HepG2 (cell line): ENCODE results near the gene SLC22A9. TPM values are rescaled to one million over a fixed set of nuclear protein-coding genes. Genes with fewer than 3 reads are reported as not detected.
"Not testable (repeated sequence)": the region's sequence is repeated elsewhere in the genome, so short reads cannot be mapped to it uniquely, and the experiment has no call there.

ENCODE experiments used
- ATAC-seq: fragments of 200-7000 bp; cut with Tn5 transposase; 3 replicates; pipeline ENCODE4 v1.9.1; 2020; ENCODE audit warnings: mild to moderate bottlenecking, moderate library complexity
- BruUV-seq: library from RNA; stranded (reverse); fragments of 400-500 nt; replicated peaks from 2 replicates; lab custom pipeline; 2021; lab: Mats Ljungman, UMichigan
- CTCF ChIA-PET: fragments of 300-600 bp; formaldehyde crosslinking; extraction: SDS; loops from one replicate; lab custom pipeline; 2021; ENCODE audit warnings: low total read pairs, inconsistent platforms, low intra/inter-chr PET ratio; lab: Yijun Ruan, JAX
- POLR2A ChIA-PET: fragments of 350-600 bp; sonication (Branson Sonifier 250); formaldehyde crosslinking; loops from one replicate; lab custom pipeline; 2020; ENCODE audit warnings: antibody characterized with exemption, inconsistent platforms; lab: Yijun Ruan, JAX
- DNase-seq: peaks from one replicate; pipeline ENCODE4 v3.0.0-alpha.2; 2015; ENCODE audit warnings: low spot score
- FAIRE-seq: peaks from 3 replicates; lab custom pipeline; 2011; peaks lifted over from hg19 to GRCh38; lab: Jason Lieb, UNC
- H2AFZ ChIP-seq: one replicate; pipeline ENCODE4 v1.6.1; 2011; ENCODE audit warnings: low read length, inconsistent platforms
- H3K27ac ChIP-seq: fragments of 300-600 bp; 3 replicates; pipeline ENCODE4 v1.8.0; 2011; ENCODE audit warnings: mixed run types, mild to moderate bottlenecking, mixed read lengths, low read length, inconsistent platforms; ENCODE audit not compliant: insufficient read depth; ENCODE audit errors: extremely low read length
- H3K27me3 ChIP-seq, 2 experiments: fragments of 200-600 bp in 1 of 2; 2 replicates in 1 of 2; 3 replicates in 1 of 2; pipeline versions ENCODE4 v1.6.0 to v1.8.0; 2011; ENCODE audit warnings: low read length in 2 of 2, mild to moderate bottlenecking in 2 of 2, moderate library complexity in 2 of 2, inconsistent platforms in 1 of 2; ENCODE audit not compliant: insufficient read depth in 2 of 2, control insufficient read depth in 1 of 2
- H3K36me3 ChIP-seq, 2 experiments: fragments of 200-600 bp in 1 of 2; replicated peaks in 1 of 2; 2 replicates in 1 of 2; 3 replicates in 1 of 2; pipeline versions ENCODE4 v1.5.1 to v1.8.0; 2011; ENCODE audit warnings: low read length in 2 of 2, inconsistent platforms in 1 of 2; ENCODE audit not compliant: insufficient read depth in 2 of 2, control insufficient read depth in 1 of 2
- H3K4me1 ChIP-seq: 2 replicates; pipeline ENCODE4 v1.5.1; 2012; ENCODE audit warnings: low read length, inconsistent platforms; ENCODE audit not compliant: insufficient read depth
- H3K4me2 ChIP-seq: 2 replicates; pipeline ENCODE4 v1.6.0; 2011; ENCODE audit warnings: low read depth, low read length, inconsistent platforms
- H3K4me3 ChIP-seq, 3 experiments: fragments of 200-600 bp in 1 of 3; sonication (generic), shearing (Covaris generic) in 1 of 3; replicated peaks in 1 of 3; 2 replicates each; pipeline ENCODE4 v1.5.1; 2011 to 2016; ENCODE audit warnings: low read length in 3 of 3, inconsistent platforms in 2 of 3, low read depth in 2 of 3, mild to moderate bottlenecking in 2 of 3, control low read depth in 1 of 3, mixed read lengths in 1 of 3; ENCODE audit not compliant: insufficient read depth in 1 of 3
- H3K79me2 ChIP-seq: one replicate; pipeline ENCODE4 v1.6.1; 2011; ENCODE audit warnings: low read length, inconsistent platforms; ENCODE audit not compliant: insufficient read depth
- H3K9ac ChIP-seq: 2 replicates; pipeline ENCODE4 v1.6.0; 2011; ENCODE audit warnings: mild to moderate bottlenecking, low read depth, low read length, inconsistent platforms; ENCODE audit not compliant: insufficient read depth
- H3K9me3 ChIP-seq: 2 replicates; pipeline ENCODE4 v1.5.1; 2012; ENCODE audit warnings: mild to moderate bottlenecking, low read length
- H4K20me1 ChIP-seq: 2 replicates; pipeline ENCODE4 v1.6.0; 2011; ENCODE audit warnings: inconsistent platforms, mild to moderate bottlenecking, low read length, moderate library complexity; ENCODE audit not compliant: insufficient read depth
- ZNF10 ChIP-seq: sonication (generic); formaldehyde crosslinking; IDR thresholded peaks from 2 replicates; pipeline ENCODE4 v1.4.0; 2020; ENCODE audit warnings: mild to moderate bottlenecking, low read depth, missing genetic modification reagents, borderline replicate concordance
- ZSCAN31 ChIP-seq: sonication (generic); formaldehyde crosslinking; IDR thresholded peaks from 2 replicates; pipeline ENCODE4 v1.5.0; 2020; ENCODE audit warnings: low read depth, mild to moderate bottlenecking, missing genetic modification reagents
- WGBS: methylation state at CpG from one replicate; pipeline ENCODE4 v1.1.6; 2017; ENCODE audit warnings: low lambda C conversion rate; 5-methylcytosine and 5-hydroxymethylcytosine counted together
- in situ Hi-C: cut with HindIII; loops from 2 replicates; pipeline ENCODE4 v1.10.0; 2017; ENCODE audit warnings: low pct_unique_long_range_greater_than_20kb; ENCODE audit not compliant: extremely low pct_ligation_motif_present
- intact Hi-C: fragments of 100-400 bp; cut with micrococcal nuclease; formaldehyde crosslinking; loops from one replicate; pipeline ENCODE4 v1.10.0; 2022; ENCODE audit not compliant: unreplicated experiment
- polyA plus RNA-seq, 8 experiments: library from polyadenylated mRNA; depleted of rRNA in 3 of 8; stranded (reverse) in 7 of 8; unstranded in 1 of 8; fragments of >200 nt; fragmentation: Illumina TruSeq in 4 of 8; extraction: Trizol in 4 of 8; gene quantifications; 2 replicates each; pipeline versions ENCODE4 v1.2.1 to v1.2.3, GENCODE V29; 2011 to 2016; ENCODE audit warnings: low read depth in 4 of 8, missing spikeins in 1 of 8, mixed read lengths in 1 of 8; ENCODE audit not compliant: insufficient read depth in 1 of 8
- total RNA-seq, 5 experiments: library from RNA; depleted of rRNA; stranded (reverse); fragments of >200 nt; fragmentation: Illumina TruSeq; extraction: Trizol; gene quantifications; 2 replicates each; pipeline ENCODE4 v1.2.3, GENCODE V29; 2016; ENCODE audit warnings: low read depth in 1 of 5
- TF ChIP-seq, protein P1 (sequence below), 2 experiments: sonication (generic) in 1 of 2; formaldehyde crosslinking in 1 of 2; IDR thresholded peaks; 2 replicates each; pipeline versions ENCODE4 v1.6.1 to v1.9.0; 2014 to 2022; ENCODE audit warnings: antibody characterized with exemption in 1 of 2, borderline replicate concordance in 1 of 2, inconsistent platforms in 1 of 2, low read depth in 1 of 2, missing genetic modification reagents in 1 of 2

The SLC22A9 gene
- total and polyA plus RNA-seq, 2 of the 13 experiments (the other 11 are each of a cell fraction or from before 2014, with no cell fraction given) = 4.0 to 11.7 TPM

GRCh38 chr11:63427971-63428508 is 58.5 kb downstream of the SLC22A9 start (continued):
- TF ChIP-seq, protein P1, sequence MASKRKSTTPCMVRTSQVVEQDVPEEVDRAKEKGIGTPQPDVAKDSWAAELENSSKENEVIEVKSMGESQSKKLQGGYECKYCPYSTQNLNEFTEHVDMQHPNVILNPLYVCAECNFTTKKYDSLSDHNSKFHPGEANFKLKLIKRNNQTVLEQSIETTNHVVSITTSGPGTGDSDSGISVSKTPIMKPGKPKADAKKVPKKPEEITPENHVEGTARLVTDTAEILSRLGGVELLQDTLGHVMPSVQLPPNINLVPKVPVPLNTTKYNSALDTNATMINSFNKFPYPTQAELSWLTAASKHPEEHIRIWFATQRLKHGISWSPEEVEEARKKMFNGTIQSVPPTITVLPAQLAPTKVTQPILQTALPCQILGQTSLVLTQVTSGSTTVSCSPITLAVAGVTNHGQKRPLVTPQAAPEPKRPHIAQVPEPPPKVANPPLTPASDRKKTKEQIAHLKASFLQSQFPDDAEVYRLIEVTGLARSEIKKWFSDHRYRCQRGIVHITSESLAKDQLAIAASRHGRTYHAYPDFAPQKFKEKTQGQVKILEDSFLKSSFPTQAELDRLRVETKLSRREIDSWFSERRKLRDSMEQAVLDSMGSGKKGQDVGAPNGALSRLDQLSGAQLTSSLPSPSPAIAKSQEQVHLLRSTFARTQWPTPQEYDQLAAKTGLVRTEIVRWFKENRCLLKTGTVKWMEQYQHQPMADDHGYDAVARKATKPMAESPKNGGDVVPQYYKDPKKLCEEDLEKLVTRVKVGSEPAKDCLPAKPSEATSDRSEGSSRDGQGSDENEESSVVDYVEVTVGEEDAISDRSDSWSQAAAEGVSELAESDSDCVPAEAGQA (IDR thresholded peaks at IDR 0.05; ENCODE audit: low read depth) = no peak
- TF ChIP-seq, protein P1 (CRISPR knock-in tag; IDR thresholded peaks at IDR 0.05; ENCODE audit: borderline replicate concordance) = no peak
- TF ChIP-seq ZSCAN31 (CRISPR knock-in tag) (no peak), ZNF10 (CRISPR knock-in tag) (no peak)
- TF ChIP-seq, all 625 proteins: peak for 17

GRCh38 chr11:63430731-63431130 is 61.1 kb downstream of the SLC22A9 start:
- H3K9ac ChIP-seq, H4K20me1 ChIP-seq, H3K79me2 ChIP-seq, H3K4me1 ChIP-seq, ATAC-seq, POLR2A ChIA-PET, H3K4me3 ChIP-seq, H3K4me2 ChIP-seq, DNase-seq, H3K36me3 ChIP-seq, CTCF ChIA-PET, intact Hi-C loops, in situ Hi-C loops, H2AFZ ChIP-seq, BruUV-seq, H3K27me3 ChIP-seq, H3K9me3 ChIP-seq, FAIRE-seq, H3K27ac ChIP-seq: not testable (repeated sequence)
- WGBS = 13% methylated on average over 2 of the region's 2 CpGs
